Bronchial epithelial cell (primary cell): ENCODE measurements around the gene KBTBD4. TPM values are rescaled to one million over a fixed set of nuclear protein-coding genes. Genes with fewer than 3 reads are reported as not detected.

ENCODE experiments used
- DNase-seq: peaks from one replicate; pipeline ENCODE4 v3.0.0-alpha.2; 2010; ENCODE audit warnings: low read depth
- FAIRE-seq: peaks from 2 replicates; lab custom pipeline; 2011; peaks lifted over from hg19 to GRCh38; lab: Jason Lieb, UNC
- H3K27me3 ChIP-seq: 2 replicates; pipeline ENCODE4 v1.5.1; 2011; ENCODE audit warnings: low read length; ENCODE audit not compliant: control insufficient read depth, insufficient read depth
- H3K36me3 ChIP-seq: 2 replicates; pipeline ENCODE4 v1.5.1; 2011; ENCODE audit warnings: low read length; ENCODE audit not compliant: control insufficient read depth, insufficient read depth
- H3K4me3 ChIP-seq: 2 replicates; pipeline ENCODE4 v1.5.1; 2011; ENCODE audit warnings: mild to moderate bottlenecking, low read depth, low read length, control low read depth
- total RNA-seq: library from RNA; depleted of rRNA; stranded (reverse); fragments of >200 nt; gene quantifications from 2 replicates; pipeline ENCODE4 v1.2.1, GENCODE V29; 2014
- TF ChIP-seq, protein P1 (sequence below): IDR thresholded peaks from 2 replicates; pipeline ENCODE4 v1.5.1; 2011; ENCODE audit warnings: mild to moderate bottlenecking, moderate library complexity, low read length, control low read depth, inconsistent platforms; ENCODE audit not compliant: insufficient read depth, severe bottlenecking

Gene KBTBD4
- total RNA-seq, 1 donor from 2014 or later = 14.7 TPM

DNA sequence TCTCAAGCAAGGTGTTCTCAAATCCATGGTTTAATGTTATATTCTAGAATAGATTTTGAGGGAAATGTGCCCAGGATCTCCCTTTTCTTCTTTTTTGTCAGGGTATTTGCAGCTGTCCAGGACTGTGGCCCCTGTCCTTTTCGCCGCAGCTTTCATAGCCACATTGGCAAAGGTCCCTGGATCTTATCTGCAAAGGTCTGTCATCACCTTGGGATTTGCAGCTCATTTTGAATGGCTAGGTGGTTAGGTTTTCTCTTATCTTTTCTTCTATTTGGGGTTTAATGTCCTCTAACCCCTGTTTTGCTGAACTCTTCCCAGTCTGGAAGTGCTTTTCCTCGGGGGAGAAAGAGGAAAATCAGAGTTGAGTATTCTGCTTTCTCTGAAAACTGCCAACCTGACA lies 27.2 kb upstream of the KBTBD4 start:
- no peaks in the 10 kb centered on the region for H3K27me3 ChIP-seq
- TF ChIP-seq, protein P1, sequence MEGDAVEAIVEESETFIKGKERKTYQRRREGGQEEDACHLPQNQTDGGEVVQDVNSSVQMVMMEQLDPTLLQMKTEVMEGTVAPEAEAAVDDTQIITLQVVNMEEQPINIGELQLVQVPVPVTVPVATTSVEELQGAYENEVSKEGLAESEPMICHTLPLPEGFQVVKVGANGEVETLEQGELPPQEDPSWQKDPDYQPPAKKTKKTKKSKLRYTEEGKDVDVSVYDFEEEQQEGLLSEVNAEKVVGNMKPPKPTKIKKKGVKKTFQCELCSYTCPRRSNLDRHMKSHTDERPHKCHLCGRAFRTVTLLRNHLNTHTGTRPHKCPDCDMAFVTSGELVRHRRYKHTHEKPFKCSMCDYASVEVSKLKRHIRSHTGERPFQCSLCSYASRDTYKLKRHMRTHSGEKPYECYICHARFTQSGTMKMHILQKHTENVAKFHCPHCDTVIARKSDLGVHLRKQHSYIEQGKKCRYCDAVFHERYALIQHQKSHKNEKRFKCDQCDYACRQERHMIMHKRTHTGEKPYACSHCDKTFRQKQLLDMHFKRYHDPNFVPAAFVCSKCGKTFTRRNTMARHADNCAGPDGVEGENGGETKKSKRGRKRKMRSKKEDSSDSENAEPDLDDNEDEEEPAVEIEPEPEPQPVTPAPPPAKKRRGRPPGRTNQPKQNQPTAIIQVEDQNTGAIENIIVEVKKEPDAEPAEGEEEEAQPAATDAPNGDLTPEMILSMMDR = no peak
- FAIRE-seq = no peak
- DNase-seq = no peak
- no peaks in the 10 kb centered on the region for H3K36me3 ChIP-seq
- no peak overlapping the region for H3K4me3 ChIP-seq

DNA sequence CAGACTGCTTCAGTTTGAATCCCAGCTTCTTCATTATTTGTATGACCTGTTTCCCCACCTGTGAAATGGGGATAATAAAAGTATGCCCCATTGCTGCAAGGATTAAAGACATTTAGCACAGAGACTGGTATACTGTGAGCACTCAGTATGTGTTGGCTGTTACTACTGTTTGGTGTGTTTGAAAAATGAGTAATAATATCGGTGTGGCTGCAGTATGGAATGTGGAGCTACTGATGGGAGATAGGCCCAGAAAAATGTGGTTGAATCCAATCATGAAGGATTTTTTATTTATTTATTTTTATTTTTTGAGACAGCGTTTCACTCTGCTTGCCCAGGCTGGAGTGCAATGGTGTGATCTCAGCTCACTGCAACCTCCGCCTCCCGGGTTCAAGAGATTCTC lies 24.5 kb upstream of the KBTBD4 start:
- Histone ChIP-seq H3K4me3 (no peak overlapping the region), H3K36me3 (no peaks in the 10 kb centered on the region), H3K27me3 (no peaks in the 10 kb centered on the region)
- TF ChIP-seq, protein P1 = no peak
- FAIRE-seq (no peak), DNase-seq (no peak)

DNA sequence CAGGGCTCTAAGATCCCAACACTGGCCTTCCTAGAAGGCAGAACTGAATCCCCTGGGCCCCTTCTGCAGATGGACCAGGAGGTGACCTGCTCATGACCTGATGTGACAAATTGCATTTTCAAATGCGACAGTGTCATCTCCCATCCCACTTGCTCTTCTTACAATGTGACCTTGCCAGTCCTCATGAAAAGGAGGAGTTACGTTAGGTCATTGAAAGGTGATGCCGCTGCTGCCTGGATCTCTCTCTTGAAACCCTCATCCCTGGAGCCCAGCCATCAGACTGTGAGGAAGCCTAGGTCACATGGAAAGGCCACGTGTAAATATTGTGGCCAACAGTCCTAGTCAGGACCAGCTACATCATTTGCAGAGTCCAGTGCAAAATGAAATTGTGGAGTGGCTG lies 21.1 kb upstream of the KBTBD4 start:
- peaks cover 4% of the 10 kb centered on the region for H3K27me3 ChIP-seq
- no peaks in the 10 kb centered on the region for H3K36me3 ChIP-seq
- FAIRE-seq (peak; percentile 23), DNase-seq (no peak)
- no peak overlapping the region for H3K4me3 ChIP-seq
- TF ChIP-seq, protein P1 = no peak

DNA sequence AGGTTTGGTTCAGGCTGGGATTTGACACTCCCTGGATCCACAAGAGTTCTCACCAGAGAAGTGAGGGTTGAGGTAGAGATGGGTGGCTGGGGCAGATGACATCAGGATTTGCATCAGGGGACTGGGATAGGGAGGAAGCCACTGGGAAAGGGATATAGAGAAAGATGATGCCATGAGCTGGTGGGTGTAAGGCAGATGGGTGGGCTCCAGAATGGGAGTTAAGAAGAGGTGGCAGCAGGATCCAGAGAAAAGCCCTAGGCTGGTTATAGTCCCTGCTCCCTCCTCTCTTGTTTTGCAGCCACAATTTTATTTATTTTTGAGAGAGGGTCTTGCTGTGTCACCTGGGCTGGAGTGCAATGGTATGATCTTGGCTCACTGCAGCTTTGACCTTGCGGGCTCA lies 17.2 kb upstream of the KBTBD4 start:
- Histone ChIP-seq H3K36me3 (no peaks in the 10 kb centered on the region), H3K27me3 (peaks cover 30% of the 10 kb centered on the region), H3K4me3 (no peak overlapping the region)
- FAIRE-seq (no peak), DNase-seq (no peak)
- TF ChIP-seq, protein P1 = no peak

DNA sequence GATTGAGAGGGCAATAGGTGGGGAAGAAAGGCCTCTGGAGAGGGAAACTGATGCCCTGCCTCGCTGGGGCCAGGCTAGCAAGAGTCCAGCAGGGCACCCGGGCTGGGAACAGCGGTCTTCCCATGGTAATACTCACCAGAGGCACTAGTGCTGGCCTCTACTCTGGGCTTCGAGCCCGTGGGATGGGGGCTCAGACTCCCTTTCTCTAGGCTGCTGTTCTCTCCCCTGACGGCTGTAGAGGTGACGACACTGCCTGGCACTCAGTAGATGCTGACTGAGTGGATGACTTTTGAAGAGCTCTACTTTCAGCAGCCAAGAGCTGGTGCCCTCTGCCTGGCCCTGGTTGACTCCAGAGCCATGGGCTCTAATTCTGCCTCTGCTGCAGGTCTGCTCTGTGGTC lies 16.3 kb upstream of the KBTBD4 start:
- no peak for DNase-seq
- TF ChIP-seq, protein P1 = no peak
- Histone ChIP-seq H3K36me3 (no peaks in the 10 kb centered on the region), H3K4me3 (no peak overlapping the region), H3K27me3 (peaks cover 30% of the 10 kb centered on the region)
- FAIRE-seq = no peak

DNA sequence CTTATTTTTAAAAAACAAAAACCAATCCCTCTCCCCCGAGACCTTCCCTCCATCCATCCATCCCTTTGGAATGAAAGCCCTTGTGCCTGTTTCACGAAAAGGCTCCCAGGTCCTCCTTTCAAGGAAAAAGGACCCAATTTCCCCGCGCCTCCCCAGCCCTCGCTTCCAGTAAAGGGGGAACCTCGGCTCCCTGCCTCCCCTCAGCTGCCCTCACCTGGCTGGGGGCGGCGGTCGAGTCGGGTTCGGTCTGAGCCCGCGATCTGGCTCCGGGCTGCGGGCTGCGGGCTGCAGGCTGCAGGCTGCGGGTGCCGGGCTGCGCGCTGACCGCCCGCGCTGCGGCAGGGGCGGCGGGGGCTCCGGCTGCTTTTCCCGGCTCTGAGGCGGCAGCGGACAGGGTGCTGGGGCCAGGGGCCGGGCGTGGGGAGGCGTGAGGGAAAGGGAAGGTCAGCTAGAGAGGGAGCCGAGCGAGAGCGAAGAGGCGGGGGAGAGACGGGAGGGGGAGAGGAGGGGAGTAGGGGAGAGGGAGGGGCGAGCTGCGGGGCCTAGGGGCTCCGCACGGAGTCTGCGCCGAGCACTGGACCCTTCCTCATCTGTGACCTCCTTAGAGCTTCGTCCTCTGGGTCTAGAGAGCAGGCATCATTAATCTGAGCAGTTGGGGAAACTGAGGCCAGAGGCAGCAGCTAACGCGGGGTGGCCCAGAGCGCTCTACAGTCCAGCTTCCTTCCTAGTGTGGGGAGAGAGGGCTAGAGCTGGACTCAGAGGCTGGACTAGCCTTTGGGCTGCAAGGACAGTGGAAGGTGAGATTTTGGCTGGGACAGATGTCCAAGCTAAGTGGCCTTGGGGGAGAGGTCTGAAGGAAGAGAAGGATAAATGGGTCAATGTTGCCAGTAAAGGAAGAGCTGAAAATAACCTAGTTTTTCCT lies 15.4 kb upstream of the KBTBD4 start, which contains the start of gene C1QTNF4:
C1QTNF4 (minus strand) TSS at position 478 of the 922 bp plus-strand sequence. CDS start 3,601 bp downstream, outside the sequence.
- Histone ChIP-seq H3K27me3 (peaks cover 33% of the 10 kb centered on the region), H3K36me3 (no peaks in the 10 kb centered on the region), H3K4me3 (no peak within 1 kb of the TSS)
- TF ChIP-seq, protein P1 = no peak
- DNase-seq = no peak
- FAIRE-seq = no peak
